Heart left ventricle (tissue), 16 donors: ENCODE measurements around the gene PIN4. TPM values are rescaled to one million over a fixed set of nuclear protein-coding genes. Genes with fewer than 3 reads are reported as not detected.

Experiments
- ATAC-seq, 4 donors: fragments of 200-7000 bp; cut with Tn5 transposase; one replicate each; pipeline ENCODE4 v1.9.1; 2020 to 2022; ENCODE audit warnings: moderate library complexity in 4 of 4, mild to moderate bottlenecking in 3 of 4, moderate number of reproducible peaks in 1 of 4
- DNase-seq, 5 donors: peaks; one replicate each; pipeline ENCODE4 v3.0.0-alpha.2; 2020
- H3K27ac ChIP-seq, 12 donors: fragments of 200-600 bp; sonication (generic) in 4 of 12; one replicate each; pipeline versions ENCODE4 v1.5.0 to v1.8.0; 2016 to 2022; ENCODE audit warnings: mild to moderate bottlenecking in 2 of 12
- H3K27me3 ChIP-seq, 9 donors: fragments of 200-600 bp; sonication (generic) in 2 of 9; one replicate each; pipeline versions ENCODE4 v1.5.1 to v1.8.0; 2016 to 2022; ENCODE audit warnings: mild to moderate bottlenecking in 3 of 9
- H3K36me3 ChIP-seq, 9 donors: fragments of 200-600 bp; sonication (generic) in 2 of 9; one replicate each; pipeline versions ENCODE4 v1.5.0 to v1.8.0; 2018 to 2022; ENCODE audit warnings: mild to moderate bottlenecking in 2 of 9
- H3K4me1 ChIP-seq, 12 donors: fragments of 200-600 bp; sonication (generic) in 4 of 12; one replicate each; pipeline versions ENCODE4 v1.5.0 to v1.8.0; 2016 to 2022; ENCODE audit warnings: mild to moderate bottlenecking in 3 of 12
- H3K4me3 ChIP-seq, 12 donors: fragments of 200-600 bp; sonication (generic) in 4 of 12; one replicate each; pipeline versions ENCODE4 v1.5.0 to v1.8.0; 2017 to 2022; ENCODE audit warnings: mild to moderate bottlenecking in 9 of 12, moderate library complexity in 4 of 12
- H3K9me3 ChIP-seq, 12 donors: fragments of 200-600 bp; sonication (generic) in 4 of 12; one replicate each; pipeline versions ENCODE4 v1.5.0 to v1.8.0; 2016 to 2022; ENCODE audit warnings: mild to moderate bottlenecking in 1 of 12
- POLR2A ChIP-seq, 2 donors: fragments of 450-650 bp; IDR thresholded peaks; one replicate each; pipeline ENCODE4 v1.6.1; 2017; ENCODE audit warnings: antibody characterized with exemption in 2 of 2, mild to moderate bottlenecking in 2 of 2, moderate library complexity in 2 of 2
- WGBS, 4 donors: extraction: QIAGEN DNeasy Blood & Tissue Kit in 2 of 4; methylation state at CpG; one replicate each; pipeline versions ENCODE4 v1.1.5 to v1.1.7; 2013 to 2018; 5-methylcytosine and 5-hydroxymethylcytosine counted together
- intact Hi-C, 10 donors: fragments of 100-400 bp; cut with DNase I; formaldehyde crosslinking; loops; one replicate each; pipeline versions ENCODE4 v1.11.1 to v1.14.2; 2022
- polyA plus RNA-seq, 2 donors: library from polyadenylated mRNA; stranded (reverse); fragments of 200-250 nt; gene quantifications; one replicate each; pipeline ENCODE4 v1.2.3, GENCODE V29; 2013
- total RNA-seq, 9 donors: library from RNA; depleted of rRNA in 2 of 9; stranded (reverse); fragments of >200 nt in 2 of 9; fragmentation: NEBNext Ultra II Directional in 3 of 9; extraction: Animal tissue kit (Norgen Biotek cat#: 25700) in 3 of 9; gene quantifications; one replicate each; pipeline versions ENCODE4 v1.1.0 to v1.2.4, GENCODE V29; 2016 to 2023
- TF ChIP-seq, protein P1 (sequence below), 12 donors: fragments of 200-600 bp; sonication (generic) in 4 of 12; IDR thresholded peaks; one replicate each; pipeline versions ENCODE4 v1.5.0 to v1.8.0; 2018 to 2022; ENCODE audit warnings: antibody characterized with exemption in 12 of 12, mild to moderate bottlenecking in 5 of 12
- donor health status: ischemic (EF 13 %, LVEDD 7.1; RV severe dilation, severe dysfunction).
- donor health status: healthy with polysubstance abuse.
- donor health status: DM: no; HTN: yes; CAD: no.
- donor health status: DM: no; HTN: no; CAD: no.
- donor health status: ischemic (EF 25% LVEDD 6.9; RV normal size, moderate dysfunction).
- donor health status: ischemic (EF 25% LVEDD 5.7; RV mildly dilated, moderate dysfunction).
- donor health status: healthy.
- donor health status: DM: yes; HTN: yes; CAD: no.
- donor health status: ischemic (EF 35%, LVEDD 5.7; RV mildly dilated, moderate dysfunction).
- donor health status: nonischemic (EF 11% LVEDD 7.7; RV severe dilation, severe dysfunction).
- donor health status: DM: yes; HTN: yes; CAD: no.
- donor health status: PGD.
- donor health status: ischemic (EF 29% LVEDD 5.4; RV normal size, mild dysfunction).
- donor health status: nonischemic (EF 23%, LVEDD 6.1; RV moderate dilation, normal function).

The PIN4 gene
- total and polyA plus RNA-seq, 11 donors, result 8.4 to 41.5 (median 10.9) TPM

DNA sequence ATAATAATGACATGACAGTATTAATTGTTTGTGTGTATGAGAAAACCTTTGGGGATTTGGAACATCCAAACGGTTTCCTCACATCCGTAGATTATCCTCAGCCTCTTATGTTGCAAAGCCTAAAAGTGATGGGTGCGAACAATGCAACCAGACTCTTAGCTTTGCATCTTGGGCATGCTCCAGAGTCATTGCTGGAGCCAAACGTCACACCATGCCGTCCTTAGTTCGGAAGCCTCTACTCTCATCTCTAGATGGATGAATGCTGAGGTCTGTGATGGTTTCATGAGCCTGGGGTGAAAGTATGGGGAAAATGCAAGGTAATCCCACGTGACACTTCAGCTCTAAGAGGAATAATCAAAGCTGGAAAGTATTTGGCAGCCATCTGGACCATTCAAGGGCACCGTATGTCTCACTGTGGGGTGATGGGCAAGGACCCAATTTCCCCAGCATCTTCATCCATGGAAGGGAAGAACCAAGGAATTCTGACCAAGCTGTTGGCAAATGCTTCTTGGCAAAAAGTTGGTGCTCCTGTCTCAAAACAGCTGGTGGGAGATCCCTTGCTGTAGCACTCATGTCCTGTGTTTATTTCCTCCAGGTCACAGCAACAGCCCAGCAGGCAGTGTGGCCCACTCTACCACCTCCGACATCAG, 43.6 kb upstream of the PIN4 start:
- 70 to 84% (median 78%) methylated on average over 9 of the region's 9 CpGs for WGBS, 4 donors
- no peak for TF ChIP-seq POLR2A (IDR thresholded peaks at IDR 0.05)
- TF ChIP-seq, protein P1, sequence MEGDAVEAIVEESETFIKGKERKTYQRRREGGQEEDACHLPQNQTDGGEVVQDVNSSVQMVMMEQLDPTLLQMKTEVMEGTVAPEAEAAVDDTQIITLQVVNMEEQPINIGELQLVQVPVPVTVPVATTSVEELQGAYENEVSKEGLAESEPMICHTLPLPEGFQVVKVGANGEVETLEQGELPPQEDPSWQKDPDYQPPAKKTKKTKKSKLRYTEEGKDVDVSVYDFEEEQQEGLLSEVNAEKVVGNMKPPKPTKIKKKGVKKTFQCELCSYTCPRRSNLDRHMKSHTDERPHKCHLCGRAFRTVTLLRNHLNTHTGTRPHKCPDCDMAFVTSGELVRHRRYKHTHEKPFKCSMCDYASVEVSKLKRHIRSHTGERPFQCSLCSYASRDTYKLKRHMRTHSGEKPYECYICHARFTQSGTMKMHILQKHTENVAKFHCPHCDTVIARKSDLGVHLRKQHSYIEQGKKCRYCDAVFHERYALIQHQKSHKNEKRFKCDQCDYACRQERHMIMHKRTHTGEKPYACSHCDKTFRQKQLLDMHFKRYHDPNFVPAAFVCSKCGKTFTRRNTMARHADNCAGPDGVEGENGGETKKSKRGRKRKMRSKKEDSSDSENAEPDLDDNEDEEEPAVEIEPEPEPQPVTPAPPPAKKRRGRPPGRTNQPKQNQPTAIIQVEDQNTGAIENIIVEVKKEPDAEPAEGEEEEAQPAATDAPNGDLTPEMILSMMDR (IDR thresholded peaks at IDR 0.05), result no peak
- no peak for ATAC-seq
- Histone ChIP-seq H3K27me3 (peaks cover 0 to 29% (median 0%) of the 10 kb centered on the region in 9 donors), H3K4me3 (no peak overlapping the region), H3K9me3 (no peaks in the 10 kb centered on the region), H3K36me3 (peaks cover 0 to 17% (median 4%) of the 10 kb centered on the region in 9 donors), H3K4me1 (peaks cover 0 to 6% (median 0%) of the 10 kb centered on the region in 12 donors), H3K27ac (no peak overlapping the region)
- no peak for DNase-seq
- intact Hi-C loops, result no loop called here

GRCh38 chrX:72139538-72139937, 42.0 kb upstream of the PIN4 start:
- 82 to 94% (median 91%) methylated on average over 6 to 8 of the region's 8 CpGs for WGBS, 4 donors
- intact Hi-C loops, result no loop called here
- no peak overlapping the region for H3K4me3 ChIP-seq
- peaks cover 0 to 27% (median 7%) of the 10 kb centered on the region in 9 donors for H3K36me3 ChIP-seq
- H3K27me3 ChIP-seq, result peaks cover 0 to 30% (median 0%) of the 10 kb centered on the region in 9 donors
- H3K4me1 ChIP-seq, result peaks cover 0 to 6% (median 0%) of the 10 kb centered on the region in 12 donors
- no peak for TF ChIP-seq POLR2A (IDR thresholded peaks at IDR 0.05)
- TF ChIP-seq, protein P1 (IDR thresholded peaks at IDR 0.05), result no peak
- H3K27ac ChIP-seq, result no peak overlapping the region
- DNase-seq, result no peak
- no peaks in the 10 kb centered on the region for H3K9me3 ChIP-seq
- no peak for ATAC-seq

DNA sequence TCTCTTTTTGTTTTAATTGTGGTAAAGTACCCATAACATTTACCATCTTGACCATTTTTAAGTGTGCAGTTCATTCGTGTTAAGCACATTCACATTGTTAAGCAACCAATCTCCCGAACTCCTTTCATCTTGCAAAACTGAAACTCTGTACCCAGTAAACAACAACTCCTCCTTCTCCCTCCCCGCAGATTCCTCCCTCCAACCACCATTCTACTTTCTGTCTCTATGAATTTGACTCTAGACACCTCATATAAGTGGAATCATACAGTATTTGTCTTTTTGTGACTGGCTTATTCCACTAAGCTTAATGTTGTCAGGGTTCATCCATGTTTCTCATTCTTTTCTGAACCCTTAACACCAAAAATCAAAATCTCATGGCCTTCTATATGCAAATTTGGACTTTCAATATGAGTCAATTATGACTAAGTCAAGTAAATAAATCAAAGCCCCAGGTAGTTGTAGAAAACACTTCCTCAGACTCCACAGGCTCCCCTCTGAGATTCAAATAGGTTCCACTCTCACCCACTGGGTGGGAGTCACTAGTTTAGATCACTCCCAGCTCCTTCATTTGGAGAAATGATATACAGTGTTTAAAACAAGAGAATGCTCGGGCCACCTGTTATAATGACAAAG, 40.1 kb upstream of the PIN4 start:
- intact Hi-C loops, result no loop called here
- H3K4me1 ChIP-seq, result peaks cover 0 to 6% (median 0%) of the 10 kb centered on the region in 12 donors
- WGBS, 4 donors, result 74 to 94% (median 84%) methylated on average over 4 of the region's 4 CpGs
- no peak for ATAC-seq
- H3K36me3 ChIP-seq, result peaks cover 0 to 24% (median 7%) of the 10 kb centered on the region in 9 donors
- TF ChIP-seq, protein P1 (IDR thresholded peaks at IDR 0.05), result no peak
- no peak for TF ChIP-seq POLR2A (IDR thresholded peaks at IDR 0.05)
- peaks cover 0 to 41% (median 0%) of the 10 kb centered on the region in 9 donors for H3K27me3 ChIP-seq
- H3K27ac ChIP-seq, result no peak overlapping the region
- H3K9me3 ChIP-seq, result no peaks in the 10 kb centered on the region
- no peak for DNase-seq
- H3K4me3 ChIP-seq, result no peak overlapping the region

DNA sequence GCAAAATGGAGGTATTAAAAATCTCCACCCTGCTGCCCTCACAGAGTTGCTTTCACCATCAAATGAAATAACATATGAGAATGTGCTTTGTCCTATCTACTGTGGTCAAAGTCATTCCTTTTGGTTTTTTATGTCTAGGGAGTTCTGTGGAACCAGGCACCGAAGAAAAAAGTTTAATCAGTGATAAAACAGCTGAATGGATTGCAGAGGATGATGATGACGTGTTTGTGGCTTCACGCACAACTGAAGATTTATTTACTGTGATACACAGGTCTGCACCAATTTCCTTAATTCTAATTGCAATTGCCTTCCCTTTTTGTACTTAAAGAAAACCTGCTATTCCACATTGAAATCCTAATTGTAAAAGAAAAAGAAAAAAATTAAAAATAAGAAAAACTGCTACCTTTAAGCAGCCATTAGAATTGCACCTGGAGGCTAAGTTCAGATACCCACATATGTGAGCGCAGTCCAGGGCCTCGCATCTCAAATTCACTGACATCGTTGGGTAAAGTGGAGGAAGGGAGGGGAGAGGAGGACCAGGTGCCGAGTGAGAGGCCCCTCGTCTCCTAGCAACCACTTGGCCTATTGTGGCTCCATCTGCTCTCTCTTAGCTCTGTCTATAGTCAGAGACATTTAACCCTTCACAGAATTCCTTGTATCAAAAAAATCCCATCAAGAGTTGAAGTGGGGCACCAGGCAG, 39.3 kb upstream of the PIN4 start:
- intact Hi-C loops, result no loop called here
- H3K36me3 ChIP-seq, result peaks cover 0 to 24% (median 7%) of the 10 kb centered on the region in 9 donors
- H3K4me1 ChIP-seq, result peaks cover 0 to 6% (median 0%) of the 10 kb centered on the region in 12 donors
- DNase-seq (no peak), ATAC-seq (no peak)
- H3K9me3 ChIP-seq, result no peaks in the 10 kb centered on the region
- 60 to 85% (median 62%) methylated on average over 8 of the region's 8 CpGs for WGBS, 4 donors
- no peak overlapping the region for H3K27ac ChIP-seq
- peaks cover 0 to 42% (median 0%) of the 10 kb centered on the region in 9 donors for H3K27me3 ChIP-seq
- TF ChIP-seq, protein P1 (IDR thresholded peaks at IDR 0.05), result no peak
- no peak for TF ChIP-seq POLR2A (IDR thresholded peaks at IDR 0.05)
- no peak overlapping the region for H3K4me3 ChIP-seq
